ENCODE measurements around the gene CFAP97.
A peak's percentile ranks its signal among the peaks of the same experiment; 100 is the strongest.

Gene CFAP97

DNA sequence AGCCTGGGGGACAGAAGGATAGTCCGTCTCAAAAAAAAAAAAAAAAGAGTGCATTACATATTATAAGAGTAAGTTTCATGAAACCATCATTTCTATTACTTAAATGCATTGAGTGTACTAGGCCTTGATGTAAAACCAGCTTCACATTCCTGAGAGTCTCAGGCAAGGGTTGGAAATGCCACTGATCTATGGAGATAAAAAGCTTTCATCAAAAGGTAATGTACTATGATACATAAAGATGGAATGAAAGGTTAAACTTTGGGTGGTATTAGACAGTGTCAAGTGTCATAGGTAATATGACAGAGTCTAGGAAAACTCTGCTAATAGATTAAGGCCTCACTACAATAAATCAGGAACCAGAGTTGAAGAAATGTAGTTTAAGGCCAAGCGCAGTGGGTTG lies 7.4 kb downstream of the CFAP97 start:
- no peak for DNase-seq

DNA sequence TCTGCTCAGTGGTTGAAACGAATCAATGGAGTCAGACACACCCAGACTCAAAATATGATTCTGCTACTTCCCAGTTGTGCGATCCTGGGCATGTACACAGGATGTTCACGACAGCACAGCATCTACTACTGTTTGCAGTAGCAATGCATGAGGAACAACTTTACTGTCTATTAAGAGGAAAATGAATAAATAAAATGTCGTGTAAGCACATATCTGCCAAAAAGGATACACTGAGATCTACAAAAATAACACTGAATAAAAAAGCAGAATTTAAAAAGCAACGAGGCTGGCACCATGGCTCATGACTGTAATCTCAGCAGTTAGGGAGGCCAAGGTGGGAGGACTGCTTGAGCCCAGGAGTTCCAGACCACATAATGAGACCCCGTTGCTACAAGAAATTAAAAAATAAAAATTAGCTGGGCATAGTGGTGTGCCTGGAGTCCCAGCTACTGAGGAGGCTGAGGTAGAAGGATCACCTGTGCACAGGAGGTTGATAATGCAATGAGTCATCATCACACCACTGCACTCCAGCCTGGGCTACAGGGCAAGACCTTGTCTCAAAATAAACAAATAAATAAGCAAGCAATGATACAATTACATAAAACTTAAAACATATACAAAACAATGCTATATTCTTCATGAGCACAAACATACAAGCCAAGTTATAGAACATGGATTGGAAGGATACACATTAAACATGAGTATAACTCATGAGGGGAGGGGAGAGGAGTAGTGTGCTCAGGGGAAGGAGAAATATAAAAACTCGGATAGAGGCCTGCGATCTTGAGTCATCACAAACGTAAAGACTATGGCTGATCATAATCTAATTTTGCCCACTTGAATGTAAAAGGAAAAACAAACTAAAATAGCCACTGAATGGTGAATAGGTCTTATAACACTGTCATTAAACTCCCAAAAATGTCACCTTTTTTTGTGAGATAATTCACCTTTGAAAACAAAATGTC lies 8.6 kb downstream of the CFAP97 start:
- DNase-seq, result no peak

DNA sequence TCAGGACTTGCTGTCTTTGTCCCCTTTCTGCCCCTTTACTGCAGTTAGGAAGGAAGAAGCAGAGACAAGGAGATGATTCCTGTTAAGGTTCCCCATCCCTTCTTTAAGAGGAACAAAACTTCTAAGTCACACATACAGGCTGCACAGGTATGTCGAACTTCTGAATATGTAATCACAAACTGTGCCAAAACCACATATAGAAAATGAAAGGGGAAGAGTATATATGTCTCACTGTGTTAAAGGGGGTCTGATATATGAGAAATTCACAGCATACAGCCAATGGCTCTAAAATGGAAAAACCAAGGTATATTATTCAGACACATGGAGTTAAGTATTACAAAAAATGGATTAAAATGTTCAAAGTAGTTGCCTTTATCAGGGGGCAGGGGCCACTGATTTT lies 11.7 kb downstream of the CFAP97 start:
- no peak for DNase-seq

DNA sequence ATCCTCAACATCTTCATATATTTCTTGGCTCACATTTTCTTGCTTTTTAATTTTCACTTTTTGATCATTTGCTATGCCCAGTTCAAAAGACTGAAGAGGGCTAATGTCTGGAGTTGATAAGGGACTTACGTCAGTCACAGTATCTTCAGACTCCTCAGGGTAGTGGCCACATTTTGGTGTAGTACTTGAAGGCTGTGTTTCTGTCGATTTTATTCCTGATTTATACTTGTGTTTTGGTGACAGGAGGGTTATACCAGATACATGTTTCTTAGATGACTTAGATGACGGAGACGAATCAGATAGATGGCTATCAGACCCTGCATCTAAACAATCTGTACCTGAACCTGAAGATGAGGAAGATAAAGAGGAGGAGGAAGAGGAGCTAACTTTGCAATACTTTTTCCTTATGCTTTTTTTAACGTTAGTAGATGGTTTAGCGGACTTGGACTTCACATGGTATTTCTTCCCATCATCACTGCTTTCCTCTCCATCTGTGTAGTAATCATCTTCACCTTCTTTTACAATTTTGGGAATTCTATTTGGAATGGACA lies 13.4 kb downstream of the CFAP97 start:
- no peak for DNase-seq

DNA sequence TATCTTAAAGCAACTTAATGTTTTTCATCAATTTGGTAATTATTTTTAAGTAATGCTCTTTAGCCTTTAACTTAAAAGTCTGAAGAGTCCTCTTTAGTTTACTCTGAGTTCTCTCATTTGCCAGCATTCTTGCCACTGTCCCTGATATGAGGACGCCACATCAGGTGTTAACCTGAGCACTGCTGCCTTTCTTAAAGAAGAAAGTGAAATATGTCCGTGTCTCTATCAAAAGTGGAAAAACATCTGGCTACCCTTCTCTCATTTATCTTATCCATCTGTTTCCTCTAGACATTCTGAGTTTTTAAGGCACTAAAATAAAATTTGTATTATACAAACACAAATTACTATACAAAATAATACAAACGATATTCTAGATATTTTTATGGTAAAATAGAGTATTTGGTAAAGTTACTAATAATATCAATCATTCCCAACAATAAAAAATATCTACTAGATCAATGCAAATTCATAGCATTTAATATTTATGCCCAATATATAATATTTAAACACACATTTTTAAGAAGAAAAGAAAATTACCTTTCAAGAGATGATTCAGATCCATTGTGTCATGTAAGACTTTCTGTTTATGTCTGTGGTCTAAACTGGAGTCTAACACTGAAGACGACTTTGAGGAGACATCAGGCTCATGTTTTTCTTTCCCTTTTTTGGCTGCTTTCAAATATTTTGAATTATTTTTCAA lies 14.0 kb downstream of the CFAP97 start:
- DNase-seq, result no peak

DNA sequence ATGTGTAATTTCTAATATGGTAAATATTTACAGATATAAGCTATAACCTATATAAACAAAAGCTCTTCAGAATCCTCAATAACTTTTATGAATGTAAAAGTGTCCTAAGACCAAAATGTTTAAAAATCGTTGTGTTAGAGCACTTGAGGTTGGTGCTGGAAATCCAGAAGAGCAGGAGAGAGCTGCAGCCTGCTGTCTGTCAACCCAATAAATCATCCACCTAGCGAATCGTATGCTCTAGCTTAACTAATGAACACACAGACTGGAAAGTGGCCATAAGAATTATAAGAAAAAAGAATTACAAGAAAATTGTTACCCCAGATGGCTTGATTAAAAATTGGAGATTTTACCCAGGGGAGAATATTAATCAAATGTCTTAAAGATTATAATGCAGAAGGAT lies 17.0 kb downstream of the CFAP97 start:
- DNase-seq, result no peak

DNA sequence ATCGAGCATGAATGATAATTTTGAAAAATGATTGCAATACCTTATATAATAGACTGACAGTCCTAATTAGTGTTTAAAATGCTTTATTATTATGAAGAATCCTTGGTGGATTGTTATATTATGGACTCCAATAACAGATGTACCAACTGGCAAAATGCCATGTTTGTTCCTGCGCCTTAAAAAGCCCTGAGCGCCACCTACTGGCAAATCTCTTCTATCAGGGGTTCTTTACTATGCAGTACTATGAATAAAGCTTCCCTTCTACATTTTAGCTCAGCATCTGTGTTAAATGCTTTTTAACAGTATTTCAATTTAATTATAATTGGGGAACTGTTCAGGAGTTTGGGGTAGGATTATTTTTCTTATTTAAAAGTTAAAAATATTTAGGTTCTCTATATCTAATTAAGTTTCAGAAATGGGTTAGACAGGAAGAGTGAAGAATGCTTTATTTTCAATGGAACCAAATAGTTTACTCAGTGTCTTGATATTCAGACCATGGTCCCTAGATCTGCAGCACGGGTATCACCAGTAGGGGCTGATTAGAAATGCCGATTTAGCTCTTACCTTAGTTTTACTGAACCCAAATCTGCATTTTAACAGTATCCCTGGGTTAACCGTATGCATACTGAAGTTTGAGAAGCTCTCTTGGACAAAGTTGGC lies 20.0 kb downstream of the CFAP97 start:
- peak; percentile 92 to 96 (median 96) for DNase-seq

DNA sequence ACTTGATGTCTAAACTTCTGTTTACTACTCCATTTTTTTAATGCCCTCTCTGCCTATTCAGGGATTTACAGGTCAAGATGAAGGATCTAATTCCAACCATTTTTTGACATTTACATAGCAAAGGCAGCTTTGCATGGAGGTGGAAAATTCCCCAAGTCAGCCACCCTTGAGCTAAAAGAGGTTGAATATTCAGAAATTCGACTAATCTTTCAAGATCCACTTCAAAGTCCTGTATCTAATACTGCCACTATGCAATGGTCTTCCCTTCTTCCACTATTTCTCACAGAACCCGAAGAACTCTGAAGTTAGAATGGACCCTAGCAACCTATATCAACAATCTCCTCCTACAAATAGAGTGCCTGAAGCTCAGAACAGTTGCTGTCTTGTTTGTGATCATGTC lies 21.6 kb downstream of the CFAP97 start:
- DNase-seq, result no peak

DNA sequence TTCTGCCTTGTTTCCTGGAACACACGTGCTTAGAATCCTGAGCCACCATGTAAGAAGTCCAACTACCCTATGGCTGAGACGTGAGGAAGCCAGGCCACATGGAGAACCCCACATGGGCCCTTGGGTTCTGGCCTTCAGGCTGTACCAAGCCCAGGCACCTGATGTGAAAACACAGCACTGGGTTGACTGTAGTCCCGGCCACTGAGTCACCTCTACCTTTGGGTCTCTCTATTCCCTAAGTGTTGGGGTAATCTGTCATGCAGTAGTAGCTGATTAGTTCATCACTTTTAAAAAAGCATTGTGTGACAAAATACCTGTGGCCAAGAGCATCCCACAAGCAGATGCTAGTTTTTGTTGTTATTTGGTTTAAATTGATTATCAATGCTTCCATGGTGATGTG lies 24.3 kb downstream of the CFAP97 start:
- no peak for DNase-seq

DNA sequence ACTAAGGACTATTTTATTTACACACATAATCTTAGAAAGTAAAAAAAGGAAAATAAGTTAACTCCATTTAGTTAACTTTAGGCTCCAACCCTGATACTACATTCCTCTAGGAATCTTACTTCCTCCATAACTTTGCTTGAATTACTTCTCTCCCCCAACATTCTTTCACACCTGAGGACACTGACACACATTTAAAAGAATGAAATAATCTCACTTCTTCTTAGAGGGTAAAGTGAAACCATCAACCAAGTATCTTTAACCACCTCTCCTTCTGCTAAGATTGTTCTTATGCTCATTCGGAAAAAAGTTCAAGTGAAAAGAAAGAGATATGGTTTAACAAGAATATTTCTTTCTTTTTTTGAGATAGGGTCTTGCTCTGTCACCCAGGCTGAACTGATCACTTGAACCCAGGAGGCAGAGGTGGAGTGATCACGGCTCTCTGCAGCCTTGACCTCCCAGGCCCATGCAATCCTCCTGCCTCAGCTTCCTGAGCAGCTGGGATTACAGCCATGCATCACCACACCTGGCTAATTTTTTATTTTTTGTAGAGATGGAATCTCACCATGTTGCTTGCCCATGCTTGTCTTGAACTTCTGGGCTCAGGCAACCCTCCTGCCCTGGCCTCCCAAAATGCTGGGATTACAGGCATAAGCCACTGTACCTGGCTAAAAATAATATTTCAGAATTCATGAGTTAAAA lies 32.3 kb downstream of the CFAP97 start:
- no peak for DNase-seq

DNA sequence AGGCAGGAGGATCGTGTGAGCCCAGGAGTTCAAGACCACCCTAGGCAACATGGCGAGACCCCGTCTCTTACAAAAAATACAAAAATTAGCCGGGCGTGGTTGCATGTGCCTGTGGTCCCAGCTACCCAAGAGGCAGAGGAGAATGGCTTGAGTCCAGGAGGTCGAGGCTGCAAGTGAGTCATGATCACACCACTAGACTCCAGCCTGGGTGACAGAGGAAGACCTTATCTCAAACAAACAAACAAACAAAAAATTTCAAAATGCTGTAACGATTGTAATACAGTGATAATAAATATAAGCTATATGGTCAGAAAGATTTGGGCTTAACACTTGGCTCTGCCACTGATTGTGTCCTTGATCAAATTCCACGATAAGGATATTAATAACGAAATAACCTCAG lies 36.6 kb downstream of the CFAP97 start:
- DNase-seq, result no peak

DNA sequence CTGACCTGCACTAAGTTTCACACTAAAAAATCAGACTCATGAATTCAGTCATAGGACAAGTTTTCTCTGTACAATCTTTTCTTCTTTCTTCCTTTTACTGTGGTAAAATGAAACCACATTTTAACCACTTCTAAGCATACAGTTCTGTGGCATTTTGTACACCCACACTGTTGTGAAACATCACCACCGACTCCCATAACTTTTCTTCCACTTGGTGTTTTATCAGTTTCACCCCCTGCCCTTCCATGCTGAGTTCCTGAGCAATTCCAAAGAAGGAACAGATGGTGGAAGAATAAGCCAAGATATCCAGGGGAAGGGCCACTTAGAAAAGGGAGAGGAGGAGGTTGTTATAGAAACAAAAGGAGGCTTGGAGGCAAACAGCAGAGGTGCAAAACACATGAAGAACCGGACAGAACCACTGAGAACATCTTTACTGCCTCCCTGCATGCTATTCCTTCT lies 38.2 kb downstream of the CFAP97 start:
- DNase-seq, result peak; percentile 4 to 42 (median 25)

DNA sequence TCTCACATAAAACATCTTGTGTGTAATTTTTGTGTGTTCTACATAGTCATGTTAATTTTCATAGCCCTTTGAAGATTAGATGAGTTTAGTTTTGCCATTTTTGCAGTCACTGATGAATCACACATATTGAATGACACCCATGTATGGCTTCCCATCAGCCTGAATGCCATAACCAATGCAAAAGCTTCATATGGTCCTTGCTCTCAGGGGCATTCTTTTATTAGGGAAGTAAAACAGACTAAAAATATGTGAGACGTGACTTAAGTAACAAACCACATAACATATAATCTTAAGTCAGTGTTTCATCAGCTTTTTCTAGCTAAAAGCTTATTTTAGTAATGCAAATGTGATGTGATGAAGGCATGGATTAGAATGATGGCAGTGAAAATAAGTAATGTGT lies 52.5 kb downstream of the CFAP97 start:
- DNase-seq, result no peak

DNA sequence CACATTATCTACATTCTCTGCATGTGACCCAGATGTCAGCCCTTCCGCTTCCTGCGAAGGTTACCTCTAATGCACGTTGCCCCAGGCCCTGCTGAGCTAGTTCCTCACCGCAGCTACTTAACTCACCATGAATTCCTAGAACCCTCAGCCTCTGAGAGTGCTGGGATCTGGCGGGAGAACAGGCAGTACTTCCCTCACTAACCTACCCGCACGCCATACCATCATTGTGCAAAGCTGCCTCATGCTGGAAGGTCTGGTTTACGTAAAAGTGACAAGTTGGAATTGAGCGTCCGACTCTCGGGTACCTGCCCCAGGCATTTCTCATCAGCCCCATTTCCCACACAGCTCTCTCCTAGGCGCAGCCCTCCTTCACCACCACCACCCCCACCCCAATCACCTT lies 54.4 kb downstream of the CFAP97 start:
- no peak for DNase-seq

DNA sequence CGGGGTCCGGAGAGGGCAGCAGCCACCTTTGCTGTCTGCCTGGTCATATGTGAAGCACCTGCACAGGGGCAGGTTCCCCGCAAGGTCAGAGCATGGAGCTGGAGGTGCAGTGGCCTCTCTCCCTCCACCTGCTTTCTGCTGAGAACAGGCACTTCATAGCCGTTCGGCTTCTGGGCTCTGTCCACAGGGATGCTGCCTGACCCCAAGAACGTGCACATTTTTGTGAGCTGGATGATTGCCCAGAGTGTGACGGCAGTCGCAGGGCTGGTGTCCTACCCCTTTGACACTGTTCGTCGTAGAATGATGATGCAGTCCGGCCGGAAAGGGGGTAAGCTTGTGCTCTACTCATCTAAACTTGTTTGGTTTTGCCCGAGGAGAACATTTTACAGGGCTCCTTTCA lies 58.2 kb downstream of the CFAP97 start:
- no peak for DNase-seq

DNA sequence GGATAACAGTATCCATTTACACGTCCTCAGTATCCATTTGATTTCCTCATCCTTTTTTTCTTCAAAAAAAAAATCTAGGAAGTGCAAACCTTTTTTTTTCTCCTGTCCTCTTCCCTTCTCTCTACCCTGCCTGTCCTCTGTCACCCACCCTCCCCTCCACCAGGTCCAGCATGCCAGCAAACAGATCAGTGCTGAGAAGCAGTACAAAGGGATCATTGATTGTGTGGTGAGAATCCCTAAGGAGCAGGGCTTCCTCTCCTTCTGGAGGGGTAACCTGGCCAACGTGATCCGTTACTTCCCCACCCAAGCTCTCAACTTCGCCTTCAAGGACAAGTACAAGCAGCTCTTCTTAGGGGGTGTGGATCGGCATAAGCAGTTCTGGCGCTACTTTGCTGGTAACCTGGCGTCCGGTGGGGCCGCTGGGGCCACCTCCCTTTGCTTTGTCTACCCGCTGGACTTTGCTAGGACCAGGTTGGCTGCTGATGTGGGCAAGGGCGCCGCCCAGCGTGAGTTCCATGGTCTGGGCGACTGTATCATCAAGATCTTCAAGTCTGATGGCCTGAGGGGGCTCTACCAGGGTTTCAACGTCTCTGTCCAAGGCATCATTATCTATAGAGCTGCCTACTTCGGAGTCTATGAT lies 59.1 kb downstream of the CFAP97 start:
- DNase-seq, result no peak

DNA sequence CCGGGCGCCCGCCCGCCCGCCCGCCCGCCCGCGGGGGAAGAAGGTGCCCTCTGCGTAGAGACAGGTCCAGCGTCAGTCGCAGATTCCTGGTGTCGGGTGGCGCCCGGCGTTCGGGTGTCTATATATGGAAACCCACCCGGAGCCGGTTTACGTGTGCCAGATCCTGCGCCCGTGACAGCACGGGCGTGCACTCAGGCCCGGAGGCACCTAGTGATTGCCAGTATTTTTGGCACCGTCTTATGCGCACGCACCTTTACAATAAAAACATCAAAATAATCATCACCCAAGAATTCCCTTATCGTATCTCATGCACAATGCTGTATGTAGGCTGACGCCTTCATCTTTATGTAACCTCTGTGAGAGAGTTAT lies 60.2 kb downstream of the CFAP97 start:
- DNase-seq, result peak in 1 of 3 donors; percentile 3

DNA sequence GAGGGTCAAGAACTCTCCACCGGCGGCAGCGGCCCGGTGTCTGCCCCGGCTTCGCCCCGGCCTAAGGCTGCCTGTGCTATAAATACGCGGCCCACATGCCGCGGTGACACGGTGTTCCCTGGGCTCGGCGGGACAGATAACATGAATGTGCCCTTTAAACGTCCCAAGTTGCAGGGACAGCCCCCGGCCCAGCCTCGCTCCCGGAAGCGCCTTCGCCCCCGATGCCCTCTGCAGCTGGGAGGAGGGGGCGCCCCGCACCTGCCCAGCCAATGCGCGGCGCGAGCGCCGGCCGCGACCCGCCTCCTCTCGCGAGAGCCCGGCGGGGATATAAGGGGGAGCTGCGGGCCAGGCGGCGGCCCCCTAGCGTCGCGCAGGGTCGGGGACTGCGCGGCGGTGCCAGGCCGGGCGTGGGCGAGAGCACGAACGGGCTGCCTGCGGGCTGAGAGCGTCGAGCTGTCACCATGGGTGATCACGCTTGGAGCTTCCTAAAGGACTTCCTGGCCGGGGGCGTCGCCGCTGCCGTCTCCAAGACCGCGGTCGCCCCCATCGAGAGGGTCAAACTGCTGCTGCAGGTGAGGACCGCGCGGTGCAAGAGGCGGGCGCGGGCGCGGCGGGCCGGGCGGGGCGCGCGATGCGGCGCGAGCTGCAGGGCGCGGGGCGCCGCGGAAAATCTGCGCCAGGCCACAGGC lies 60.7 kb downstream of the CFAP97 start, which contains the start of gene SLC25A4:
Gene SLC25A4 (plus strand): TSS at position 355 of the 689 bp plus-strand sequence. CDS start 107 bp downstream, at position 462.
- peak; percentile 70 to 87 (median 74) for DNase-seq

DNA sequence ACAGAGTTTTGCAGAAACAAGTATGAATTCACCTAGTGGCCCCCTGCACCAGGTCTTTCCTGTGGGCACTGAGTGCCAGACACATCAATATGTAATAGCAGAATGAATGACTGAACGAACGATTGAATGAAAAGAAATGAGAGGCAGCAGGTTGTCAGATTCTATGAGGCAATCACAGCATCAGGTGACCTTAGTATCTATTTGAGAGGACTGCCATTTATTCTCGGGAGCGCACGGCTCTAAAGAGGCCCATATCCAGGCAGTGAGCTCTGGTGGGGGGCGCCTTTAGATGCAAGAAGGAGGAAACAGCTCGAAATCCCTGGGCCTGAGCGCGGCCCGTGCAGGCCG lies 61.3 kb downstream of the CFAP97 start:
- no peak for DNase-seq

DNA sequence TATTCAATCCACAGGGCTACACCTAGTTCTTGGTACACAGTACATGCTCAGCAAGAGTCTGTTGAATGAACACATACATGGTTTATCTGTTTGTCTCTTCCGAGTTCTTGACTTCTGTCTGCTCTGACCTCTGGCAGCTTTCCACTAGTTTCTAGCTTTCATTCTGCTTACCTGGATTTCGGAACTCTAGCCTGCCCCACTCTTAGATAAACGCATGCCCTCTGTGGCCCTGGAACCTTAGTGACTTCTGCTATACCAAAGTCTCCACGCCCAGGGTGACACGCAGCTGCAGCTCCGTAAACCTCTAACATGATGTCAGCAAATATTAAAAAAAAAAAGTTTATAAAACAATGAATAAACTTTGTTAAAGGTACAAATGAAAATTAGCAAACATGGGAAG lies 62.0 kb downstream of the CFAP97 start:
- DNase-seq, result no peak

DNA sequence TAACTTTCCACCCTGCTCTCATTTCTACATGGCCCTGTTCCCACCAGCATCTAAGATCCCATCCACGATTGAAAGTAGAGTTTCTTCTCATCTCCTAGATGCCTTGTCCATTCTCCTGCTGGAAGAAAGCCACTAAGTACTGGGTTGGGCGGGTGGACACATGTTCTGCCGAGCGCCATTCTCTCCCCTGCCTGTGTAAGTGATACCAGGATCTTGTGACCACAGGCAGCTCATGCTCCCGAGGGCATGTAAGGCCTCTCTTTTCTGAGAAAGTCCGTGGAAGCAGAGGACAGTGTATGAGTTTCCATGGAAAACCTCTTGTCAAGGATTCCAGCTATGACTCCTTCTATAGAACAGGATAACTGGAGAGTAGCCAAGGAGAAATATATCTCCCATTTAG lies 64.1 kb downstream of the CFAP97 start:
- no peak for DNase-seq

DNA sequence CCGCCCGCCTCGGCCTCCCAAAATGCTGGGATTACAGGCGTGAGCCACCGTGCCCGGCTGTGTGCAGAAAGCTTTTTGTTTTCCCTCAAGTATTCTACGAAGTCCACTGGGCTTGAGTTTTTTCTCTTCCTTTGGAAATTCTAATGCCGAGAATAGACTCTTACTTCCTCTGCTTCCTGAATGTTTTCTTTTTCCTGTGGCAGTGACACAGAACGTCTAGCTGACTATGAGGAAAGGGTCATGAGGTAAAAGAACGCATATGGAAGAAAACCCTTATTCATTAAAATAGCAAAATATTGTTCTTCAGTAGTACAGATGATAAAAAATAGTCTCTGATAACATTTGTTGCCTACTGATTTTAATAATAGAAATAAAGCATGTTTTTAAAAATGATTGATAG lies 65.6 kb downstream of the CFAP97 start:
- DNase-seq, result no peak
